HG02759 (cell line): ENCODE results near the gene IL17RC.
"Not testable (repeated sequence)": the region's sequence is repeated elsewhere in the genome, so short reads cannot be mapped to it uniquely, and the experiment has no call there.

Experiments
- ATAC-seq: cut with Tn5 transposase; IDR thresholded peaks from one replicate; pipeline ENCODE4 v1.9.1; 2021; ENCODE audit warnings: mild to moderate bottlenecking, moderate library complexity; ENCODE audit not compliant: unreplicated experiment

The IL17RC gene

GRCh38 chr3:9914559-9915253 is 2.2 kb upstream of the IL17RC start:
- ATAC-seq = peak; percentile 36

DNA sequence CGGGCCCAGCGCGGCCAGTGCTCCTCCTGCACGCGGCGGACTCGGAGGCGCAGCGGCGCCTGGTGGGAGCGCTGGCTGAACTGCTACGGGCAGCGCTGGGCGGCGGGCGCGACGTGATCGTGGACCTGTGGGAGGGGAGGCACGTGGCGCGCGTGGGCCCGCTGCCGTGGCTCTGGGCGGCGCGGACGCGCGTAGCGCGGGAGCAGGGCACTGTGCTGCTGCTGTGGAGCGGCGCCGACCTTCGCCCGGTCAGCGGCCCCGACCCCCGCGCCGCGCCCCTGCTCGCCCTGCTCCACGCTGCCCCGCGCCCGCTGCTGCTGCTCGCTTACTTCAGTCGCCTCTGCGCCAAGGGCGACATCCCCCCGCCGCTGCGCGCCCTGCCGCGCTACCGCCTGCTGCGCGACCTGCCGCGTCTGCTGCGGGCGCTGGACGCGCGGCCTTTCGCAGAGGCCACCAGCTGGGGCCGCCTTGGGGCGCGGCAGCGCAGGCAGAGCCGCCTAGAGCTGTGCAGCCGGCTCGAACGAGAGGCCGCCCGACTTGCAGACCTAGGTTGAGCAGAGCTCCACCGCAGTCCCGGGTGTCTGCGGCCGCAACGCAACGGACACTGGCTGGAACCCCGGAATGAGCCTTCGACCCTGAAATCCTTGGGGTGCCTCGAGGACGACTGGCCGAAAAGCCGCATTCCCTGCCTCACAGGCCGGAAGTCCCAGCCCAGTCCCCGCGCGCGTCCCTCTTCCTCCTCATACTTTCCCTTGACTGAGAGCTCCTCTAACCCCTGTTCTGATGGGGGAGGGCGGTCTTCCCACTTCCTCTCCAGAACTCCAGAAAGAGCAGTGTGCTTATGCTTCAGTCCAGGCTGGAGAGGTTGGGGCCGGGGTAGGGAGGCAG is 1.4 kb upstream of the IL17RC start:
- ATAC-seq = peak; percentile 54

DNA sequence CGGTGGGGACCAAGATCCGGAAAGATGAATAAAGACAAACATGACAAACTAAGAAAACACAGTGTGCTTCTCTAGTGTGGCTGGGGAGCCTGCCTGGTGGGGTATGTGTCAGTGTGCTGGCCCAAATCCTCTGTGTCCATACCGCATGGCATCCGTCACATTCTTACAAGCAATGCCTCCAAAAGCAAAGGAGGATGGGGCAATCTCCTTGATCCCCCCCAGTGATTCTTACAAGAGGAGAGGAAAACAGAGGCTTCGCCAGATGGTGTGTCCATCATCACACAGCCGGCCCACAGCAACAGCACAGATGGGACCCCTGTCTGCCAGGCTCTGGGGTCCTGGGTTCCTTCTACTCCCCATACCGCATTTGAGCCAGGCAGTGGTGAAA is 558 bp upstream of the IL17RC start:
- no peak for ATAC-seq

- no peak for ATAC-seq
Observed at GRCh38 chr3:9917820-9918219, 922 bp downstream of the IL17RC start.

DNA sequence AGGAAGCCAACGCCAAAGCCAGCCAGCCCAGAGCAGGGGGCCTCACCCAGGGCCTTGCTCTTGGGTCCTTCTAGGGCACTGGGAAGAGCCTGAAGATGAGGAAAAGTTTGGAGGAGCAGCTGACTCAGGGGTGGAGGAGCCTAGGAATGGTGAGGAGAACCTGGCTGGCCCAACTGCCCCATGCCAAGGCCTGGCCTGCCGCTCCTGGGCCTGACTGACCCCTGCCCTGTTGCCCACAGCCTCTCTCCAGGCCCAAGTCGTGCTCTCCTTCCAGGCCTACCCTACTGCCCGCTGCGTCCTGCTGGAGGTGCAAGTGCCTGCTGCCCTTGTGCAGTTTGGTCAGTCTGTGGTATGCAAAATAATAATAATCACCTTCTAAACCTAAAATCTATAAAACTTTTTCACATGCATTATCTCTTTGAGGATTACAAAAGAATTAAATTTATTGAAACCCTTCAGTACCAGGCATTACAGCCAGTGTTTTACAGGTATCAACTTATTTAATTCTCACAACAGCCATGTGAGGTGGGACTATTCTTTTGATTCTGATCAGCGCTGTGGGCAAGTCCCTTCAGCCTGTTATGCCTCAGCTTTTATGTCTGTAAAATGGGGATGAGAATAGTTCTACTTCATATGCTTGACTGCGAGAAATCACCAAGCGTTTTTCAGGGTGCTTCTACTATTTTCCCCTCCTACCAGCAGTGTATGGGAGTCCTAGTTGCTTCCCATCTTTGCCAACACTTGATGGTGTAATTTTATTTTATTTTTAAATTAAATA is 1.6 kb downstream of the IL17RC start:
- no peak for ATAC-seq

GRCh38 chr3:9928158-9928557 is 11.3 kb downstream of the IL17RC start:
- no peak for ATAC-seq

- no peak for ATAC-seq
Observed at GRCh38 chr3:9930804-9931418, 14.0 kb downstream of the IL17RC start.

GRCh38 chr3:9932535-9932842 is 15.6 kb downstream of the IL17RC start:
- no peak for ATAC-seq

- ATAC-seq = peak; percentile 71
Observed at GRCh38 chr3:9932843-9933560, 16.1 kb downstream of the IL17RC start.

DNA sequence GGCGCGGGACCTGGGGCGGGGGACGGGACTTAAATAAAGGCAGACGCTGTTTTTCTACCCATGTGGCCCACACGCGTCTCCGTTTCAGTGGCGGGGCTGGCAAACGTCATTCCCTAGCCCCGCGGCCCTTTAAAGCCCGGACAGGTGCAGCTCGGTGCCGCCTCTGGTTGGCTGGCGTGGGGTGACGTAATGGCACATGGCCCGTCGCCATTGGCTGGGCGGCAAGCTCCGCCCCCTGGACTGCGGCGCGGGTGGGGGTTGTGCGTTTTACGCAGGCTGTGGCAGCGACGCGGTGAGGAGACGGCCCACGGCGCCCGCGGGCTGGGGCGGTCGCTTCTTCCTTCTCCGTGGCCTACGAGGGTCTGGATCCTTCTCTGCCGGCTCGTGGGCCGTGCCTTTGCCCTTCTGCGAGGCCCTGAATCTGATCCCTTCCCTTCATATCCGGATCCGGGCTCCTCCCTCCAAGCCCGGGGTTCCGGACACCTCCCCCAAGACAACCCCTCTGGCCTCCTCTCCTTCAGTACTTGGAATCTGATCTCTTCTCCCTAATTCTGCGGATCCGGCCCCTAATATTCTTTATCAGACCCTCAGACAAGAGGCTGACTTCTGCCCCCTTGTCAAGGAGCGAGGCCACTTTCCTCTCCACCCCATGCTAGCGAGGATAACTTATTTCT is 16.8 kb downstream of the IL17RC start, which contains the start of gene CRELD1:
CRELD1 (plus strand) TSS at position 274 of the 674 bp plus-strand sequence. CDS start 605 bp downstream, outside the sequence.
- ATAC-seq = peak; percentile 89

DNA sequence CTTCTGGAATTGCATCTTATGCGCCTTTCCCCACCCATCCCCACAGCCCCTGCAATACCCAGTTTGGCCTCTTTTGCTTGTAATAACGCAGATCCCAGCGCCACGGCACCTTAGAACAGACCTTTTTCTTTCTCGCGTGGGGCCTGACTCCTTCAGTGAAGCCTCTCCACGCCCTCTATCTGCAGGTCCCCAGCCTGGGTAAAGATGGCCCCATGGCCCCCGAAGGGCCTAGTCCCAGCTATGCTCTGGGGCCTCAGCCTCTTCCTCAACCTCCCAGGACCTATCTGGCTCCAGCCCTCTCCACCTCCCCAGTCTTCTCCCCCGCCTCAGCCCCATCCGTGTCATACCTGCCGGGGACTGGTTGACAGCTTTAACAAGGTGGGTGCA is 17.3 kb downstream of the IL17RC start:
- no peak for ATAC-seq

DNA sequence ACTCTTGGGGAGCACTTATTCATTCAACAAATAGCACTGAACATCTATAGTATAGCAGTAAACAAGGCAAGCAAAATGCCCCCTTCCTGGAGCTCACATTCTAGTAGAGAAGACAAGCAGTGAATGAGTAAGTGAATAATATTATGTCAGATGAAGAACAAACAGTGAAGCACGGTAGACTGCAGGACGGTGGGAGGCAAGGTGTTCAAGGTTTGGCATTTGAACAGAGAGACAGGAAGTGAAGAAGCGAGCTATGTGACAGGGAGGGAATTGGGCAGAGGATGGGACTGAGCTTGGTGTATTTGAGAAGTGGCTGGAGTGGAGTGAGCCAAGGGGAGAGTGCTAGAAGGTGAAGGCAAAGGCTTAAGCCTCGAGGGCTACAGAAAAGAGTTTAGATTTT is 18.1 kb downstream of the IL17RC start:
- no peak for ATAC-seq

- no peak for ATAC-seq
Observed at GRCh38 chr3:9935966-9936510, 19.1 kb downstream of the IL17RC start.

GRCh38 chr3:9937486-9938238 is 20.8 kb downstream of the IL17RC start:
- no peak for ATAC-seq

DNA sequence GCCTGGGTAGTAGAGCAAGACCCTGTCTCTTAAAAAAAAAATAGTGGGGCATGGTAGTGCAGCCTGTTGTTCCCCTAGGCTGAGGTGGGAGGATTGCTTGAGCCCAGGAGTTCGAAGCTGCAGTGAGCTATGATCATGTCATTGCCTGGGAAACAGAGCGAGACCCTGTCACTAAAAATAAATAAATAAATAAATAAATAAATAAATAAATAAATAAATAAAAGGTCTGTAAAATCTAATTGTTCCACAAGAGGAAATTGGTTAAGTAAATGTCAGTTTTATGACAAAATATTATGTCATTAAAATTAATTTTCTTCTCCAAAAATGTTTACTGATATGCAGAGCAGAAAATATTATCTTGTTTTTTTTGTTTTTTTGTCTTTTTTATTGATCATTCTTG is 22.1 kb downstream of the IL17RC start:
- no peak for ATAC-seq

DNA sequence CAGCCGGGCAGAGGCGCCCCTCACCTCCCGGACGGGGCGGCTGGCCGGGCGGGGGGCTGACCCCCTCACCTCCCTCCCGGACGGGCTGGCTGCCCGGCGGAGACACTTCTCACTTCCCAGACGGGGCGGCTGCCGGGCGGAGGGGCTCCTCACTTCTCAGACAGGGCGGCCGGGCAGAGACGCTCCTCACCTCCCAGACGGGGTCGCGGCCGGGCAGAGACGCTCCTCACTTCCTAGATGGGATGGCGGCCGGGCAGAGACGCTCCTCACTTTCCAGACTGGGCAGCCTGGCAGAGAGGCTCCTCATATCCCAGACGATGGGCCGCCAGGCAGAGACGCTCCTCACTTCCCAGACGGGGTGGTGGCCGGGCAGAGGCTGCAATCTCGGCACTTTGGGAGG is 23.0 kb downstream of the IL17RC start:
- not testable (repeated sequence) for ATAC-seq

DNA sequence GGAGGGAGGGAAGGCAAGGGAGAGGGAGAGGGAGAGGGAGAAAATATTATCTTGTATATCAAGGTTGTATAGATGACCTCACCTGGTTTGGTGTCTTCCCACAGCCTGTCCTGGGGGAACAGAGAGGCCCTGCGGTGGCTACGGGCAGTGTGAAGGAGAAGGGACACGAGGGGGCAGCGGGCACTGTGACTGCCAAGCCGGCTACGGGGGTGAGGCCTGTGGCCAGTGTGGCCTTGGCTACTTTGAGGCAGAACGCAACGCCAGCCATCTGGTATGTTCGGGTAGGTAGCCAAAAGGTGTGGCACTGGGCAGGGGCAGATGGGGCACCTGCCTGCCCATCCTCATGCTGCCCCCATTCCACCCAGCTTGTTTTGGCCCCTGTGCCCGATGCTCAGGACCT is 23.8 kb downstream of the IL17RC start:
- no peak for ATAC-seq

DNA sequence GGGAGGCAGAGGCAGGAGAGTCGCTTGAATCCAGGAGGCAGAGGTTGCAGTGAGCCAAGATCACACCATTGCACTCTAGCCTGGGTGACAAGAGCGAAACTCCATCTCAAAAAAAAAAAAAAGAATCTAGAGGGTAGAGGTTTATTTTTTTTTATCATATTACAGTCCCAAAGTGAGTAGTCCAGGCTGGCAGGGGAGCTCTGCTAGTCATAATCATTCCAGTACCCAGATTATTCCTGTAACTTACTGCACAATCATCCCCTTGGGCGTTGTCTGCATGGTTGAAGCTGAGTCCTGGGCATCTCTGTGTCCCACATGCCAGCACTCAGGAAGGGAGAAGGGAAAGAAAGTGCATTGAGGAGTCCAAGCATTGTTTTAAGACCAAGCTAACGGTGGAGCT is 25.3 kb downstream of the IL17RC start:
- ATAC-seq = no peak
